NCI-H460 (cell line): Measurements from ENCODE around the gene VEGFA. TPM values are rescaled to one million over a fixed set of nuclear protein-coding genes. Genes with fewer than 3 reads are reported as not detected.

ENCODE experiments used
- DNase-seq: peaks from one replicate; pipeline ENCODE4 v3.0.0-alpha.2; 2016; ENCODE audit warnings: low read depth; ENCODE audit errors: extremely low read depth
- total RNA-seq: library from RNA; depleted of rRNA; stranded (reverse); fragments of >200 nt; shearing (Covaris generic); gene quantifications from 2 replicates; pipeline ENCODE4 v1.2.3, GENCODE V29; 2014

Gene VEGFA
- total RNA-seq, 1 experiment from 2014 or later = 85.5 TPM

- DNase-seq = no peak
Observed at GRCh38 chr6:43738877-43739641, 31.0 kb upstream of the VEGFA start.

DNA sequence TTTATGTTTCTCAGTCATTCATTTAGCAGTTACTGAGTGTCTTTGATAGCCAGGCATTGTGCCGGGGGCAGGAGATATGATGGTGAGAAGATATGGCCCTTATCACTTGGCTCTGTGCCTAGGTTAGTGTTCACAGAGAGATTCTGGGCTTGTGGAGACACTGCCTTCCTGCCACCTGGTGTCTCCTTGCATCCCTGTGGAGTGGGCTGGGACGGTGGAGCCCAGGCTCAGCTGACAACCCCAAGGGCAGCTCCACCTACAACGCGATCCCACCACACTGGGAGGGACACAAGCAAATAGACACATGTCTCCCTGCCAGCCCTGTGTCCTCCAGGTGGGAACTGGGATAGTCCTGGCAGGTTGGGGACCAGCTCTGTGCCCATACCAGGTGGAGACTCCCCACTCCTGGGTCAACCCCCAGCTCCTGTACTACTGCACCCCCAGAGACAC is 30.3 kb upstream of the VEGFA start:
- no peak for DNase-seq

DNA sequence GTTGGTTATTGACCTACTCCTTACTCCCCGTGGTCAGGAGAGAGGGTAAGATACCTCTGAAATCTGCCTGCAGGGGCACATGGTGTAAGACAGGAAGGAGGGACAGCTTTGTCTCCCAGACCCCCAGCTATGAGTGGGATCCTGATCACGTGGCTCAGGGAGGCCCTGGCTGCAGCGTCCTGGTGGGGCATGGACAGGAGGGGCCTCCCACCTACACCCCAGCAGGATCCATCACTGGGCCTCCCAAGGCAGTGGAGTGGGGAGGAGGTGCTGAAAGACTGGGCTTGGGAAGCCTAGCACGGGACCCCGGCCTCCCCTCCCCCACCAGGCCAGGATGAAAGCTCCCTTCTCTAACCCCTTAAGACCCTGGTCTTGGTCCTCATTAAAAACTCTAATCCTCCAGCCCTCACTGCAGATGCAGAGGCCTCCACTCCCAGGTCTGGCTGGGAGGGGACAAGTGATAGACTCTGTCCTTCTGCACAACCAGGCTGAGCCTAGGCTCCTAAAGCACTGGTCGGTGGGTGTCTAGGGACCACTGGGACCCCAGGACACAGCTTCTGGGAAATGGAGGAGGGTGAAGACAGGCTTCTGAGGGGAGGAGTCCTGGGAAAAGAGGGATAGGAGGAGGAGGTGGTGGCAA is 29.6 kb upstream of the VEGFA start:
- DNase-seq = no peak

- no peak for DNase-seq
Observed at GRCh38 chr6:43740961-43741764, 28.8 kb upstream of the VEGFA start.

DNA sequence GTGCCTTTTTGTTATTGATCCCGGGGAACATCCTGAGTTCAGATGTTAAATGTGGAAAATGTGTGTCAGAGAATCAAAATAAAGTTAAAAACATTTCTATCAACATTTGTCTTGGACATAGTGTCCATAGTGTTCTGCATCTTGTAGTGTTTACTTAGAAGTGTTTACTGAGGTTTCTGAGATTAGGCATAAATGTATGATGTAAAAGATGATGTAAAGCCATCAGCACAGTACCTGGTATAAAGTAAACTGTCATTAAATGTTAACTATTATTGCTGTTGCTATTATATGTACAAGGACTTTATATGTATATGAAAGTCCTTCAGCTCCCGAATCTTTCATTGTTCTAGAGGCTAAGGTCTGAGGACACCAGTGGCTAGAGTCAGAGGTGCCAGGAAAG is 28.2 kb upstream of the VEGFA start:
- DNase-seq = no peak

GRCh38 chr6:43742285-43742684 is 27.7 kb upstream of the VEGFA start:
- no peak for DNase-seq

- DNase-seq = no peak
Observed at GRCh38 chr6:43742931-43743632, 26.9 kb upstream of the VEGFA start.

- no peak for DNase-seq
Observed at GRCh38 chr6:43743682-43744381, 26.2 kb upstream of the VEGFA start.

GRCh38 chr6:43744491-43744890 is 25.5 kb upstream of the VEGFA start:
- no peak for DNase-seq

DNA sequence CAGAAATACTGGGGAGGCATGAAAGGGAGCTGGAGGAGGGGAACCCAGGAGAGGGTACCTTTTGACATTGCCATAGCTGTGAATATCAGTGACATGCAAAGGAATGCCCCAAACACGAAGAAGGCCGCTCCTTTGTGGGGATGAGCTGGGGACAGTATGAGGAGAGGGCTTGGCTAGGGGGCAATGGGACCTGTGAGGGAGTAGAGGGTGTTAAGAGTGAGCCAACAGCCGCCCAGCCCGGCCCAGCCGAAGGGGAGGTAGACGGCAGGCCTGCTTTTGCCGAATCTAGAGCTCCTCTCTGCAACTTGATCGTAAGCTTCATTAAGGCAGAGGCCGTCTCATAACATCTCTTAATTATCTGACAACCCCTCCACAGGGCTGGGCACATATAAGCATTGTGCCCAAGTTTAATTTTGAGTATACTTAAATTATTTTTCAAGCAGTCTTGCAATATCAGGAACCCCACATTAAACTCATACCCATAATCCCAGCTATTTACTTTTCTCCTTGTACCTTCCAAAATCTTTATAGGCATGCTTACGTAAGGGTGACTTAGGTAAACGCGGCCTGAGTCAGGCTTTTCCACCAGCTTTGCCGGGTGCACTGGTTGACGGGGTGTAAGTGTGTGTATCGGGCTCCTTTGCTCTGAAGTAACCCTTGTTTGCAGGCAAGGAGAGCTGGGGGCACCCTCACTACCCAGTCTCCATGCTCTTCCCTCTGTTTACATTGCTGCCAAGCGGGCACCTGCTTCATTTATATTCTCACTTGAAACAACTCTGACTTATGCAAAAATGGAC is 24.9 kb upstream of the VEGFA start:
- no peak for DNase-seq

GRCh38 chr6:43746071-43746470 is 23.9 kb upstream of the VEGFA start:
- DNase-seq = no peak

DNA sequence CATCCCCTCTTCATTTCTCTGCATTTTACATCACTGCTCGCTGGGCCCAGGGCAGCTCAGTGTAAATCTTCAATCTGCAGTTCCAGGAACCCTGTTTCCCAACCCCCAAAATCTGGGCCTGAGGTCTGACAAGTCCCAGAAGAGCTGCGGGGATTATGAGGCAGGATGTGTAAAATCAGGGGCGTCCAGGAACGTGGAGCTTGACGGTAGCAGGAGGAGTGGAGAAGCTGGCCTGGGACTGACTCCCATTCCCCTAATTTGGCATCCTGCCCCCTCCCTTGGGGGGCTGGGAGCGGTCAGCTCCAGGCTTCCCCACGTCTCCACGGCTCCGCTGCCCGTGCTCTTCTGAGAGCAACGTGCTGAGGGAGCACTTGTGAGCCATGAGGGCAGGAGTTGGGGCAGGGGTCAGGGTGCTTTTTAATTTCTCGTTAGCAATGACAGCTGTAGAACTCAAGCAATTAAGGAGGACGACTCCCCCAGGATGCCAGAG is 23.4 kb upstream of the VEGFA start:
- no peak for DNase-seq

- no peak for DNase-seq
Observed at GRCh38 chr6:43747784-43748183, 22.2 kb upstream of the VEGFA start.

GRCh38 chr6:43748765-43749164 is 21.2 kb upstream of the VEGFA start:
- no peak for DNase-seq

DNA sequence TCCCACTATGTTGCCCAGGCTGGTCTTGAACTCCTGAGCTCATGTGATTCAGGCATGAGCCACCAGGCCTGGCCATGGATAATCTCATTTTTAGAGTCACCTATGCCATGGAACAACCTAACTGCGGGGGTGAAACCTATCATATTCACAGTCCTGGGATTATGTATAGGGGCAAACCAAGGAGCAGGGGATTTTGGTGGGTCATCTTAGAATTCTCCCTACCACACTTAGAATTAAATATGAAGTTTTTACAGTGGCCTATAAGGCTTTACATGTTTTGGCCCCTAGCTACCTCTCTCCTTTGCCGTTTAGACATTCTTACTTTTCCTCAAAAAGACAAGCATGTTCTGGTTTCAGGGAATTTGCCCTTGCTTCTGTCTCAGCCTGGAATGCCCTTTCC is 20.6 kb upstream of the VEGFA start:
- no peak for DNase-seq

DNA sequence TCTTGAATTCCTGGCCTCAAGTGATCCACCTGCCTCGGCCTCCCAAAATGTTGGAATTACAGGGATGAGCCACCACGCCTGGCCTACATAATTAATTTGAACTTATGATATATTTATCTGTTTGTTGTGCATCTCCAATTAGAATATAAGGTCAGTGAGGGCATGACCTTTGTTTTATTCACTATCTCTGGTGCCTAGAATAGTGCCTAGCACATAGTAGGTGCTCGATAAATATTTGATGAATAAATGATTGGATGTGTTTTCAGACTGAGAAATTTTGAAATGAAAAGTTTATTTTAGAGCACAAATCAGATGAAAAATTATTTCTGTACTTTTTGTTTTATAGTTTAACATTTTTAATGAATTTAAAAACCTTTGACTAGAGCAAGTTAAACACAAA is 19.4 kb upstream of the VEGFA start:
- DNase-seq = no peak

GRCh38 chr6:43753570-43754183 is 16.3 kb upstream of the VEGFA start:
- no peak for DNase-seq

DNA sequence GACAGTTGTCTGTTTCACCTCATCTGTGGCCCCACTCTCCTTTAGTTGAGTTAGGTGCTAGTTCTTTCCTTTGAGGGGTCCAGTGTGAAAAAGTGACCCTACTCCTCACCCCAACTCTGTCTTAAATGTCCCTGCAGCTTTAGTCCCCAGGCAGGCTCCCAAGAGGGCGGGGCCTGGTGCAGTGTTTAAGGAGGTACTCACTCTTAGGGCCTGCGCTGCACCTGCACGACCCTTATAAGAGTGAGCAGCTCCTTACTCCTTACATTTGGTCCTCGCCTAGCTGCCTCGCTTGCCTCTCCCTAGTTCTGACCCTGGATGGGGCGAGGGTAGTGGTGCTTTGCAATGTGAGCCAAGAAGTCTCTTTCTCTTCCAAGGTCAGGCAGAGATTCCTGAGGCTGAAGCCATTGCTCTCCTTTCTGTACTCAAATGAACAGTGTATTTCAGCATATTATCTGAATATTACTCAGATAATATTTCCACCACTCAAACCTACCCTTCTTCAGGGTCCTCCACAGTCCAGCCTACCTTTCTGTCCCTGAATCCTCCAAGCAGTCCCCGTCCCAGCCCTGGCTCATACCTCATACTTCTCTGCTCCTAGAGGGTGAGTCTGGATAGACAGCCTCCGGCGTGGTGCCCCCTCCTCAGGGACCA is 11.9 kb upstream of the VEGFA start:
- no peak for DNase-seq
